IgD-negative memory B cell (primary cell): ENCODE data around the gene CPNE5. TPM values are rescaled to one million over a fixed set of nuclear protein-coding genes. Genes with fewer than 3 reads are reported as not detected.
A peak's percentile ranks its signal among the peaks of the same experiment; 100 is the strongest.

ENCODE experiments used
- H3K27ac Mint-ChIP-seq, 3 donors: one replicate each; pipeline ENCODE4 v1.8.0; 2020 to 2022; ENCODE audit warnings: mild to moderate bottlenecking in 3 of 3, mixed read lengths in 3 of 3, moderate library complexity in 1 of 3
- H3K27me3 Mint-ChIP-seq: one replicate; pipeline ENCODE4 v1.8.0; 2021; ENCODE audit warnings: mixed read lengths
- H3K36me3 Mint-ChIP-seq: one replicate; pipeline ENCODE4 v1.8.0; 2020; ENCODE audit warnings: mild to moderate bottlenecking, mixed read lengths
- H3K4me1 Mint-ChIP-seq, 3 donors: one replicate each; pipeline ENCODE4 v1.8.0; 2020 to 2022; ENCODE audit warnings: mixed read lengths in 3 of 3, mild to moderate bottlenecking in 1 of 3
- H3K4me3 Mint-ChIP-seq, 4 donors: one replicate each; pipeline ENCODE4 v1.8.0; 2020 to 2022; ENCODE audit warnings: mild to moderate bottlenecking in 4 of 4, mixed read lengths in 4 of 4, moderate library complexity in 3 of 4
- H3K9me3 Mint-ChIP-seq, 3 donors: one replicate each; pipeline ENCODE4 v1.8.0; 2020 to 2021; ENCODE audit warnings: mixed read lengths in 3 of 3, mild to moderate bottlenecking in 1 of 3
- polyA plus RNA-seq: library from polyadenylated mRNA; unstranded; fragments of 300-500 nt; fragmentation: Illumina TruSeq; gene quantifications from one replicate; pipeline ENCODE4 v1.2.3, GENCODE V29; 2021

The CPNE5 gene
- polyA plus RNA-seq, 1 donor from 2014 or later, result 280 TPM

DNA sequence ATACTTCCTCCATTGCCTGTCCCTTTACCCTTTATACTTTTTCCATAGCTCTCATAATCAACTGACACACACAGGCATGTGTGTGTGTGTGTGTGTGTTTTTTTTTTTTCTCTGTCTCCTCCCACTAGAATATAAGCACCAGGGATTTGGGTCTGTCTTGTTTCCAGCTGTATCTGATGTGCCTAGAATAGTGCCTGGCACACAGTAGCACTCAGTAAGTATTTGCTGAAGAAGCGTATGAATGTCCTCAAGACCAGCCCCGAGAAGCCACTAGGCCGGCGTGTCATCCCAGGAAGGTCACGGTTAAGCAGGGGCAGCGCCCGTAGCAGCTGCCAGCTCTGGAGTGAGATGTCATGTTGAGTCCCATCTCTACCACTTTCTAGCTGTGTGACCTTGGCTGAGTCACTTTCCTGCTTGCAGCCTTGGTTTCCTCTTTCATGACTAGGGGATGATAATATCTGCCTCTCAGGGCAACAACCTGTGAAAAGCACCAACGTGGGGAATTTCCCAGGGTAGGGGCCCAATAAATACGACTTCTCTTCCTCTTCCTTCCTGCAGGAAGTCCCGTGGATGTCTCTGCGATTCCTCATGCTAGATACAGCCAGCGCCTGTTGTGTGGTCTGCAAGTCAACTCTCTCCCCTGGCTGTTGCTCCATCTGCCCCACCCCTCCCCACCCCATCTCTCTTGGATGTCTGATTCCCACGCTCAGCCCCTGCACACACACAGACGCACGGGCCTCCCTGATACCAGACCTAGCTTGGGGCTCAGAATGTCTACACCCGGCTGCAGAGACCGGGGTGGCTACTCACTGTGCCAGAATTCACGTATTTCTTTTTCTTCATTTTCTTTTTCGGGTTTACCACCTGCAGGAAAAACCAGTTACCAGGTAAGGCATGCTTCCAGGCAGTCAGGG is 83.6 kb downstream of the CPNE5 start:
- Mint-ChIP-seq H3K27me3 (peaks cover 2% of the 10 kb centered on the region), H3K9me3 (no peaks in the 10 kb centered on the region), H3K27ac (peak overlapping the region; percentile 94 to 97 (median 94)), H3K4me3 (peak overlapping the region; percentile 94 to 96 (median 96)), H3K36me3 (peaks cover 10% of the 10 kb centered on the region), H3K4me1 (peaks cover 52 to 60% (median 55%) of the 10 kb centered on the region in 3 donors)

DNA sequence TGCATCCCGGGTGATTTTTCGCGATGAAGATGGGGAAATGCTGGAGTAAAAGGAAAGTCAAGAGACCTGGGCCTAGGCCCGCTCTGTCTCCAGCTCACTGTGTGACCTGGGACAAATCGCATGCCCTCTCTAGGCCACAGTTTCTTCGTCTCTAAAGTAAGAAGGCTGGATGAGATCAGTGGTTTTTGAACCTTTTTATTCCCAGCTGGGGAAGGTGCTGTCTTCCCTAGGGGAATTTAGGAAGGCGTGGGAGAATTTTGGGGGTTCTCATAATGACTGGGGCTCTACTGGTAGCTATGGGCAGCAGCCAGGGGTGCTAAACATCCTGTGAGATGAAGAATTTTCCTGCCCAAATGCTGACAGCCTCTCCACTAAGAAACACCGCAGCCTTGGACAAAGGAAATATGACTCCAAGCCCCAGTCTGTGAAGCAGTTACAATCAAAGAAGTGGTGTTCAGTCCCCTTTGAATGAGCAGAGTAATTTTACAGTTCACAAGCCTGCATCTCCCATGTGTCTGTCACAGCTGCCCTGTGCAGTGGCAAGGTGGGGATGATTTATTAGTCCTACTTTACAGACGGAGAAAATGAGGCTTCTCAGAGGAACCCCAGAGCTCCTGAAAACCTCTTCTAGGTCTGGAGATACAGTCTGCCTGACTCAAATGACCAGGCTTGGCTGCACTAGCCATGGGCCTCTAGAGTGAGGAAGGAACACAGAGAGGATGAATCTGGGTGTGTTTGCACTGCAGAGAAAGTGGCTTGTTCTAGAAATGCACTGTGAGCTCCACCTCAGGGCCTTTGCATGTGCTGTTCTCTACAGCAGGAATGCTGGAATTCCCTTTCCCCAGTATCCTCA is 84.4 kb downstream of the CPNE5 start:
- Mint-ChIP-seq H3K36me3 (peaks cover 13% of the 10 kb centered on the region), H3K4me1 (peaks cover 55 to 62% (median 56%) of the 10 kb centered on the region in 3 donors), H3K4me3 (peak overlapping the region; percentile 94 to 96 (median 96)), H3K27ac (peak overlapping the region; percentile 94 to 97 (median 94)), H3K27me3 (peaks cover 2% of the 10 kb centered on the region), H3K9me3 (no peaks in the 10 kb centered on the region)

DNA sequence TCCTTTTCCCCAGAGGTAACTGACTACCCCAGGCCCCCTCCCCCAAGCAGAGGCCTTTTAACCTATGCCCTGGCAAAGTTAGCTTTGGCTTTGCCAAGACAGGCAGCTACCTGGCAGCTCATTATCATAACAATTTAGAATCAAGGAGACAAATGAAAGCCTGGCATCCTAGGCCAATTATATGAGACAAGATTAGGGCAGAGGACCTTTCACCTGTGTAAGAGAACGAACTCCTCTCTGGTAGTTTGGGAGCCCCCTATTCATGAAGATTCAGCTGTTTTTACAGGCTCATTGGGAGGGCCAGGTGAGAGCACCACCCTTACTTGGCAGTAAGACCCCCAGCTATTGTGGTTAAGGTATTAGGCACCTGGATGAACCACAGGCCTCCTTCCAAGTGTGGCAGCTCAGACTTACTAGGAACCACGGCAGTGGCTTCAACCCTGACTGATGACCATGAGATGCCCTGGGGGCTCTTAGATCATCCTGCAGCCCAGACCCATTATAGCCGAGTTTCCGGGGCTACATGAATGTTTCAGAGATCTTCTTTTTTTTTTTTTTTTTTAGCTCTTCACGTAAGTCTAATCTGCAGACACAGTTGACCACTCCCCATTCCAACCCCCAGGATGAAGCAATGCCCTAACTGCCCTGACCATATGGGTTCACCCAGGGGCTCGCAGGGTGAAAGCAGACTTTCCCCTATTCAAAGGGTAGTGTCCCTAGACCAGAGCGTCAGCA is 85.4 kb downstream of the CPNE5 start:
- no peaks in the 10 kb centered on the region for H3K9me3 Mint-ChIP-seq
- H3K4me1 Mint-ChIP-seq, result peaks cover 51 to 58% (median 56%) of the 10 kb centered on the region in 3 donors
- peaks cover 2% of the 10 kb centered on the region for H3K27me3 Mint-ChIP-seq
- peak overlapping the region; percentile 94 to 96 (median 96) for H3K4me3 Mint-ChIP-seq
- peak overlapping the region; percentile 94 to 97 (median 94) for H3K27ac Mint-ChIP-seq
- peaks cover 17% of the 10 kb centered on the region for H3K36me3 Mint-ChIP-seq

GRCh38 chr6:36752886-36753506 is 86.2 kb downstream of the CPNE5 start:
- Mint-ChIP-seq H3K4me1 (peaks cover 51 to 54% (median 52%) of the 10 kb centered on the region in 3 donors), H3K27me3 (peaks cover 2% of the 10 kb centered on the region), H3K9me3 (no peaks in the 10 kb centered on the region), H3K4me3 (peak overlapping the region; percentile 94 to 96 (median 96)), H3K36me3 (peaks cover 22% of the 10 kb centered on the region), H3K27ac (peak overlapping the region; percentile 94 to 97 (median 94))

DNA sequence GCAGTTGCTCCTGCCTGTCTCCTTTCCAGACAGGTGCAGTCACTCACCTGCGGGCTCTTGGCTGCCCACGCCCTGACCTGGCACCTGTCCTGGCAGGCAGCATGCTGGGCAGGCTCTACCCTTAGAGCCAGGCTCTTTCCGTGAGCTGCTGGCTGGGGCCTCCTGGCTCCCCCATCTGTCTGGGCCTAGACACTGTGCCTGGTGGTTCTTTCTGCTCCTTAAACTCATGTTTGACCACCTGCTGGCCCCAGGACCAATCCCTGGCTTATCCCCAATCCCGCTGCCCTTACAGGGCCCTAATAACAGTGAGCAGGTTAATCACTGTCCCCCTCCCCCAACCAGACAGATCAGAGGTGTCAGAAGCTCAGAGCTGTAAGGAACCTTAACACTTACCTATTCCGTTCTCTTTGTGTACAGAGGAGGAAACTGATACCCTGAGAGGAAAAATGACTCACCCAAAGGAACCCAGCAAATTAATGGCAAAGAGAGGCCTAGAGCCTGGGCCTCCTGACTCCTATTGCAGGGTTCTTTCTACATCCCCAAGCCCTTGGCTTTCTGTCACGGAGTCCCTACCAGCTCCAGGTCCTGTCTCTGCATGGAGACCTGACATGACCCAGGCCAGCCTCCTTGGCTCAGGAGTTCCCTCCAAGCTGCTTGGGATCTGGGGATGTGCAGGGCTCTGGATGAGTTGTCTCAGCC is 86.9 kb downstream of the CPNE5 start:
- H3K27me3 Mint-ChIP-seq, result peaks cover 2% of the 10 kb centered on the region
- peak overlapping the region; percentile 94 to 97 (median 94) for H3K27ac Mint-ChIP-seq
- H3K4me3 Mint-ChIP-seq, result peak overlapping the region in 3 of 4 donors; percentile 96
- peaks cover 47 to 49% (median 48%) of the 10 kb centered on the region in 3 donors for H3K4me1 Mint-ChIP-seq
- no peaks in the 10 kb centered on the region for H3K9me3 Mint-ChIP-seq
- H3K36me3 Mint-ChIP-seq, result peaks cover 22% of the 10 kb centered on the region

DNA sequence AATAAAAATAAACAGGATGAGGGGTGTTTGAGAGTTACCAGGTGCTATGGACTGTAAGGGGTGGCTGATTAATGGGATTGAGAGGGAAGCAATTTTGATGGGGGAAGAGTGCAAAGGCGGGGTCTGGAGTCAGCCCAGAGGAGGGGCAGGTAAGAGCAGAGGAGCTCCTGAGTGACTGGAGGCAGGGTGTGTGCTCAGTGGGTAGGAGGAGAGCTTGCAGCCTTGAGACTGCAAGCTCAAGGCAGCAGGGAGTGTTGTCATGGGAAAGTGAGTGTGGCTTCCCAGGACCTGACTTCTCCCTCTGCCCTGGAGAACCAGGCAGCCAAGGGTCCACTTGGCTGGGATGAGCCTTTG is 87.4 kb downstream of the CPNE5 start:
- peaks cover 49 to 53% (median 51%) of the 10 kb centered on the region in 3 donors for H3K4me1 Mint-ChIP-seq
- H3K4me3 Mint-ChIP-seq, result no peak overlapping the region
- H3K36me3 Mint-ChIP-seq, result peaks cover 24% of the 10 kb centered on the region

GRCh38 chr6:36751091-36751490 is 88.2 kb downstream of the CPNE5 start:
- peak overlapping the region; percentile 59 to 93 (median 67) for H3K27ac Mint-ChIP-seq
- peaks cover 24% of the 10 kb centered on the region for H3K36me3 Mint-ChIP-seq
- no peak overlapping the region for H3K4me3 Mint-ChIP-seq
- H3K27me3 Mint-ChIP-seq, result peaks cover 2% of the 10 kb centered on the region
- peaks cover 46 to 55% (median 54%) of the 10 kb centered on the region in 3 donors for H3K4me1 Mint-ChIP-seq
- no peaks in the 10 kb centered on the region for H3K9me3 Mint-ChIP-seq

More for the DNA sequence above, 87.4 kb downstream of the CPNE5 start:
- peak overlapping the region in 2 of 3 donors; percentile 59 to 94 for H3K27ac Mint-ChIP-seq
- H3K27me3 Mint-ChIP-seq, result peaks cover 2% of the 10 kb centered on the region
- no peaks in the 10 kb centered on the region for H3K9me3 Mint-ChIP-seq

- peak overlapping the region in 1 of 3 donors; percentile 67 for H3K27ac Mint-ChIP-seq
Observed at GRCh38 chr6:36749829-36750489, 89.3 kb downstream of the CPNE5 start.

DNA sequence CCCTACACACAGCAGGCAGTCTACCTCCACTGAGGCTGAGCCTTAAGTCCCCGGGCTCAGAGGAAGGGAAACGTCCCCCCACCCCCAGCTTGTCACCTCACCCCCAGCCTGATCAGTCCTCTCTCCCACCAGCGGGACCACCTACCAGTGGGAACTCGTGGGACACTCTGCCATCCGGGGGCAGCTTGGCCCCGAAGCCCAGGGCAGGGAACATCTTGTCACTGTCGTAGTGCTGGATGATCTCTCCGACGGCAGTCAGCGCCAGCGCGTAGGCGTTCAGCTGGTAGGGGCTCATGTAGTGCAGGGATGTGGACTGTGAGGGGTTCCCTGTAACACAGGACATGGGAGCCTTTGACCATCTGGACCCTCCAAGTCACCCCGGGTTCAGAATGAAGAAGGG is 93.0 kb downstream of the CPNE5 start:
- H3K36me3 Mint-ChIP-seq, result peaks cover 17% of the 10 kb centered on the region
- H3K4me3 Mint-ChIP-seq, result no peak overlapping the region
- peak overlapping the region; percentile 23 to 87 (median 86) for H3K27ac Mint-ChIP-seq
- no peaks in the 10 kb centered on the region for H3K27me3 Mint-ChIP-seq
- peaks cover 35 to 42% (median 40%) of the 10 kb centered on the region in 3 donors for H3K4me1 Mint-ChIP-seq
- H3K9me3 Mint-ChIP-seq, result no peaks in the 10 kb centered on the region

More at GRCh38 chr6:36749829-36750489, 89.3 kb downstream of the CPNE5 start:
- peaks cover 40 to 47% (median 46%) of the 10 kb centered on the region in 3 donors for H3K4me1 Mint-ChIP-seq
- no peaks in the 10 kb centered on the region for H3K9me3 Mint-ChIP-seq
- peaks cover 2% of the 10 kb centered on the region for H3K27me3 Mint-ChIP-seq
- H3K4me3 Mint-ChIP-seq, result peak overlapping the region in 2 of 4 donors; percentile 3 to 45
- peaks cover 20% of the 10 kb centered on the region for H3K36me3 Mint-ChIP-seq

- no peak overlapping the region for H3K4me3 Mint-ChIP-seq
- H3K9me3 Mint-ChIP-seq, result no peaks in the 10 kb centered on the region
- H3K27me3 Mint-ChIP-seq, result no peaks in the 10 kb centered on the region
- H3K4me1 Mint-ChIP-seq, result peaks cover 37 to 39% (median 38%) of the 10 kb centered on the region in 3 donors
- peak overlapping the region in 1 of 3 donors; percentile 87 for H3K27ac Mint-ChIP-seq
- peaks cover 17% of the 10 kb centered on the region for H3K36me3 Mint-ChIP-seq
Observed at GRCh38 chr6:36745836-36746235, 93.4 kb downstream of the CPNE5 start.

GRCh38 chr6:36745283-36745682 is 94.0 kb downstream of the CPNE5 start:
- no peaks in the 10 kb centered on the region for H3K27me3 Mint-ChIP-seq
- no peaks in the 10 kb centered on the region for H3K9me3 Mint-ChIP-seq
- H3K27ac Mint-ChIP-seq, result peak overlapping the region in 1 of 3 donors; percentile 96
- peaks cover 42 to 44% (median 43%) of the 10 kb centered on the region in 3 donors for H3K4me1 Mint-ChIP-seq
- peak overlapping the region in 1 of 4 donors; percentile 49 for H3K4me3 Mint-ChIP-seq
- H3K36me3 Mint-ChIP-seq, result peaks cover 13% of the 10 kb centered on the region

GRCh38 chr6:36744304-36744673 is 95.0 kb downstream of the CPNE5 start:
- Mint-ChIP-seq H3K27ac (peak overlapping the region; percentile 81 to 96 (median 86)), H3K4me1 (peaks cover 44 to 46% (median 46%) of the 10 kb centered on the region in 3 donors), H3K27me3 (no peaks in the 10 kb centered on the region), H3K36me3 (peaks cover 12% of the 10 kb centered on the region), H3K9me3 (no peaks in the 10 kb centered on the region), H3K4me3 (peak overlapping the region in 2 of 4 donors; percentile 70 to 79)
